ENCODE data around the gene DNAJB11.
"Not testable (repeated sequence)": the region's sequence is repeated elsewhere in the genome, so short reads cannot be mapped to it uniquely, and the experiment has no call there.

The DNAJB11 gene

GRCh38 chr3:186570096-186570940 lies at the start of gene DNAJB11:
DNAJB11 (plus strand) TSS chr3:186570720; CDS start chr3:186570898, 178 bp downstream.
- DNase-seq: peak; percentile 98

GRCh38 chr3:186520957-186521842 lies 49.3 kb upstream of the DNAJB11 start:
- peak; percentile 38 for DNase-seq

GRCh38 chr3:186523022-186523421 lies 47.5 kb upstream of the DNAJB11 start:
- DNase-seq: no peak

- no peak for DNase-seq
These were observed 47.1 kb upstream of the DNAJB11 start for GRCh38 chr3:186523434-186523833.

GRCh38 chr3:186524616-186525015 lies 45.9 kb upstream of the DNAJB11 start:
- DNase-seq: no peak

- no peak for DNase-seq
These were observed 44.9 kb upstream of the DNAJB11 start for GRCh38 chr3:186525369-186526255.

GRCh38 chr3:186526256-186526606 lies 44.3 kb upstream of the DNAJB11 start:
- DNase-seq: no peak

- DNase-seq: no peak
These were observed 41.1 kb upstream of the DNAJB11 start for GRCh38 chr3:186529201-186529999.

GRCh38 chr3:186530415-186530814 lies 40.1 kb upstream of the DNAJB11 start:
- no peak for DNase-seq

GRCh38 chr3:186531694-186532093 lies 38.8 kb upstream of the DNAJB11 start:
- DNase-seq: not testable (repeated sequence)

GRCh38 chr3:186532598-186533072 lies 37.9 kb upstream of the DNAJB11 start:
- no peak for DNase-seq

- peak; percentile 57 for DNase-seq
These were observed 36.3 kb upstream of the DNAJB11 start for GRCh38 chr3:186534113-186534669.

- DNase-seq: no peak
These were observed 33.4 kb upstream of the DNAJB11 start for GRCh38 chr3:186536883-186537844.

GRCh38 chr3:186538779-186539178 lies 31.7 kb upstream of the DNAJB11 start:
- no peak for DNase-seq

GRCh38 chr3:186540221-186540834 lies 30.2 kb upstream of the DNAJB11 start:
- peak; percentile 83 for DNase-seq

GRCh38 chr3:186540835-186541226 lies 29.7 kb upstream of the DNAJB11 start:
- no peak for DNase-seq

- DNase-seq: no peak
These were observed 26.2 kb upstream of the DNAJB11 start, which contains the start of gene CRYGS for GRCh38 chr3:186544281-186544680. CRYGS (minus strand) TSS chr3:186544380; CDS start chr3:186544326, 54 bp downstream.

GRCh38 chr3:186549497-186549896 lies 21.0 kb upstream of the DNAJB11 start:
- no peak for DNase-seq

- DNase-seq: no peak
These were observed 19.1 kb upstream of the DNAJB11 start for GRCh38 chr3:186551387-186551786.

Data from activated naive CD4-positive, alpha-beta T cell treated with Interleukin-2 at 50 U/mL for 16 hours (primary cell).